KMS-11 (cell line): Measurements from ENCODE around the gene KCNJ10.

Experiments used
- H2AFZ ChIP-seq: fragments of 200-600 bp; sonication (generic); 2 replicates; pipeline ENCODE4 v1.6.1; 2016; ENCODE audit warnings: antibody characterized with exemption, mixed run types, low read depth
- H3K27ac ChIP-seq: fragments of 200-600 bp; sonication (generic); 2 replicates; pipeline ENCODE4 v1.6.1; 2016; ENCODE audit warnings: mild to moderate bottlenecking, mixed run types
- H3K27me3 ChIP-seq: fragments of 200-600 bp; sonication (generic); 2 replicates; pipeline ENCODE4 v1.6.1; 2017; ENCODE audit warnings: mild to moderate bottlenecking, low read depth, mixed run types, moderate library complexity; ENCODE audit not compliant: insufficient read depth
- H3K36me3 ChIP-seq: fragments of 200-600 bp; sonication (generic); 2 replicates; pipeline ENCODE4 v1.6.1; 2017; ENCODE audit warnings: mild to moderate bottlenecking, mixed run types; ENCODE audit not compliant: insufficient read depth
- H3K4me1 ChIP-seq: fragments of 200-600 bp; sonication (generic); 2 replicates; pipeline ENCODE4 v1.6.1; 2016; ENCODE audit warnings: mild to moderate bottlenecking, low read depth, mixed run types; ENCODE audit not compliant: poor library complexity, severe bottlenecking
- H3K4me2 ChIP-seq: fragments of 200-600 bp; sonication (generic); 2 replicates; pipeline ENCODE4 v1.7.0; 2016; ENCODE audit warnings: mild to moderate bottlenecking, mixed run types
- H3K4me3 ChIP-seq: fragments of 200-600 bp; sonication (generic); IDR thresholded peaks from 2 replicates; pipeline ENCODE4 v1.6.1; 2017; ENCODE audit warnings: low read depth, low read length, mixed read lengths; ENCODE audit not compliant: insufficient read depth
- H3K79me2 ChIP-seq: fragments of 200-600 bp; sonication (generic); 2 replicates; pipeline ENCODE4 v1.6.1; 2016; ENCODE audit warnings: low read depth, mixed run types; ENCODE audit not compliant: insufficient read depth
- H3K9ac ChIP-seq: fragments of 200-600 bp; sonication (generic); 2 replicates; pipeline ENCODE4 v1.6.1; 2016; ENCODE audit warnings: mild to moderate bottlenecking, mixed run types
- H4K20me1 ChIP-seq: fragments of 200-600 bp; sonication (generic); 2 replicates; pipeline ENCODE4 v1.6.1; 2016; ENCODE audit warnings: mild to moderate bottlenecking, mixed run types; ENCODE audit not compliant: insufficient read depth
- TF ChIP-seq, protein P1 (sequence below): fragments of 200-600 bp; sonication (generic); conservative IDR thresholded peaks from 2 replicates; pipeline ENCODE4 v1.6.1; 2017; ENCODE audit warnings: low read depth, mild to moderate bottlenecking, antibody characterized with exemption, low read length, moderate library complexity, mixed read lengths

Gene KCNJ10

DNA sequence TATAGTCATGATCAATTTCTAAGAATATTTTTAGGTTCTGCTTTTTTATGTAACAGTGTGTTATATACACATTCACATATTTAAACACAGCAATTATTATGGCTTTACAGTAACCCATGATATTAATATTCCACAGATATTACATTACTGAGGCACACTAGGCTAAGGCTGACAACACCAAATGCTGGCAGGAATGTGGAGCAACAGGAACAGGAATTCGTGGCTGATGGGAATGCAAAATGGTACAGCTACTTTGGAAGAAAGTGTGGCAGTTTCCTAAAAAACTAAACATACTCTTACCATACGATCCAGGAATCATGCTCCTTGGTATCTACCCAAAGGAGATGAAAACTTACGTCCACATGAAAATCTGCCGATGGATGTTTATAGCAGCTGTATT is 9.5 kb upstream of the KCNJ10 start:
- Histone ChIP-seq H3K79me2 (no peaks in the 10 kb centered on the region), H3K4me2 (no peak overlapping the region), H3K9ac (no peak overlapping the region), H4K20me1 (no peaks in the 10 kb centered on the region), H2AFZ (no peak overlapping the region), H3K36me3 (no peaks in the 10 kb centered on the region), H3K27ac (no peak overlapping the region), H3K27me3 (peaks cover 42% of the 10 kb centered on the region; the same call in 1 of the 2 replicates), H3K4me1 (peaks cover 23% of the 10 kb centered on the region), H3K4me3 (no peak overlapping the region)
- TF ChIP-seq, protein P1, sequence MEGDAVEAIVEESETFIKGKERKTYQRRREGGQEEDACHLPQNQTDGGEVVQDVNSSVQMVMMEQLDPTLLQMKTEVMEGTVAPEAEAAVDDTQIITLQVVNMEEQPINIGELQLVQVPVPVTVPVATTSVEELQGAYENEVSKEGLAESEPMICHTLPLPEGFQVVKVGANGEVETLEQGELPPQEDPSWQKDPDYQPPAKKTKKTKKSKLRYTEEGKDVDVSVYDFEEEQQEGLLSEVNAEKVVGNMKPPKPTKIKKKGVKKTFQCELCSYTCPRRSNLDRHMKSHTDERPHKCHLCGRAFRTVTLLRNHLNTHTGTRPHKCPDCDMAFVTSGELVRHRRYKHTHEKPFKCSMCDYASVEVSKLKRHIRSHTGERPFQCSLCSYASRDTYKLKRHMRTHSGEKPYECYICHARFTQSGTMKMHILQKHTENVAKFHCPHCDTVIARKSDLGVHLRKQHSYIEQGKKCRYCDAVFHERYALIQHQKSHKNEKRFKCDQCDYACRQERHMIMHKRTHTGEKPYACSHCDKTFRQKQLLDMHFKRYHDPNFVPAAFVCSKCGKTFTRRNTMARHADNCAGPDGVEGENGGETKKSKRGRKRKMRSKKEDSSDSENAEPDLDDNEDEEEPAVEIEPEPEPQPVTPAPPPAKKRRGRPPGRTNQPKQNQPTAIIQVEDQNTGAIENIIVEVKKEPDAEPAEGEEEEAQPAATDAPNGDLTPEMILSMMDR = no peak

- Histone ChIP-seq H3K27me3 (peaks cover 42% of the 10 kb centered on the region; the same call in 1 of the 2 replicates), H4K20me1 (no peaks in the 10 kb centered on the region), H3K4me1 (peaks cover 24% of the 10 kb centered on the region), H3K36me3 (no peaks in the 10 kb centered on the region), H2AFZ (peak overlapping the region; percentile 53; the same call in 1 of the 2 replicates), H3K27ac (no peak overlapping the region), H3K4me3 (no peak overlapping the region), H3K9ac (no peak overlapping the region), H3K4me2 (peak overlapping the region; percentile 40), H3K79me2 (no peaks in the 10 kb centered on the region)
- TF ChIP-seq, protein P1 = peak; percentile 100
Measured at GRCh38 chr1:160078512-160079195, 8.7 kb upstream of the KCNJ10 start.

GRCh38 chr1:160077486-160077885 is 7.5 kb upstream of the KCNJ10 start:
- Histone ChIP-seq H4K20me1 (no peaks in the 10 kb centered on the region), H3K9ac (no peak overlapping the region), H3K27ac (no peak overlapping the region), H3K4me3 (no peak overlapping the region), H3K79me2 (no peaks in the 10 kb centered on the region), H3K36me3 (no peaks in the 10 kb centered on the region), H2AFZ (no peak overlapping the region), H3K4me1 (peaks cover 35% of the 10 kb centered on the region), H3K27me3 (peaks cover 30% of the 10 kb centered on the region; the same call in 1 of the 2 replicates), H3K4me2 (no peak overlapping the region)
- TF ChIP-seq, protein P1 = no peak

- TF ChIP-seq, protein P1 = no peak
- Histone ChIP-seq H3K4me3 (no peak overlapping the region), H3K4me1 (peaks cover 46% of the 10 kb centered on the region), H3K79me2 (no peaks in the 10 kb centered on the region), H3K4me2 (no peak overlapping the region), H2AFZ (no peak overlapping the region), H3K27ac (no peak overlapping the region), H4K20me1 (no peaks in the 10 kb centered on the region), H3K27me3 (peaks cover 20% of the 10 kb centered on the region; the same call in 1 of the 2 replicates), H3K36me3 (no peaks in the 10 kb centered on the region), H3K9ac (no peak overlapping the region)
Measured at GRCh38 chr1:160076295-160076694, 6.3 kb upstream of the KCNJ10 start.
